Muscle of arm (tissue), 12 donors: ENCODE data around the gene PUS10. TPM values are rescaled to one million over a fixed set of nuclear protein-coding genes. Genes with fewer than 3 reads are reported as not detected.

Experiments used
- DNase-seq: peaks from one replicate; pipeline ENCODE4 v3.0.0-alpha.2; 2013
- polyA plus RNA-seq, 12 donors: library from polyadenylated mRNA; unstranded; fragments of 120-200 nt; gene quantifications; one replicate each; pipeline ENCODE4 v1.2.1, GENCODE V29; 2013; ENCODE audit not compliant: insufficient read length in 12 of 12

Gene PUS10
- polyA plus RNA-seq, 12 donors, result 3.8 to 9.5 (median 5.2) TPM; not detected in 1

DNA sequence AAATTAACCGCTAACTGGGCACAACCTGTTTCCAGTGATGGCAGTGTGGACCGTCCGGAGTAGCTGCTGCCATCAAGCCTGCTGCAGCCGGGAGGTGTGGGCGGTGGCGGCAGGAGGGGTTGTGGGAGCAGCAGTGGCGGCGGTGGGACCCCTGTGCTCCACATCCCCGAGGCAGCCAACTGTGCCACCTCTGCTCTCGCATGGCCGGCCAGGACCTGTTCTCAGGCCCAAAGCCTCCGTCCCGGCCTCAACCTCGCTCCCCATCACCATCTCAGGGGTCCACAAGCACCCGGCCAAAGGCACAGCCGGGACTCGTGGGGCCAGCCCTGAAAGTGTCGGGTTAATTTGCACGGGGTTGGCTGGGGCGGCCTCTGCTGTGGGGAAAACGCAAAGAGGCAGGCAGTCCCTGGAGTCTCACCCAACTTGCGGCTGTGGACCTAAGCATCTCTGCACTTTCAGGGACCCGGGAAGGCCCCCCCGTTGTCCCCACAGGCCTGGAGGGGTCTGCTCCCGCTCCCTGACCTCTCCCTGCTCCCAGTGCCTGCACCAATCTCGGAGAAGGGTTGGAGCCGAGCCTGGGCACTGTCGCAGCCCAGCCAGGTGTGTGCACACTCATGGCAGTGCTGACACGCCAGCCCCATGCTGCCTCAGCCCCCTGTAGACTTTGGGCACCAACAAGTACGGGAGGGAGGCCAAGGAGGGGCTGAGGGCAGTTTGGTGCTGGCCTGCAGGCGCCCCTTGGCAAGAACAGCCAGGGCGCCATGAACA lies 45.0 kb downstream of the PUS10 start:
- no peak for DNase-seq

DNA sequence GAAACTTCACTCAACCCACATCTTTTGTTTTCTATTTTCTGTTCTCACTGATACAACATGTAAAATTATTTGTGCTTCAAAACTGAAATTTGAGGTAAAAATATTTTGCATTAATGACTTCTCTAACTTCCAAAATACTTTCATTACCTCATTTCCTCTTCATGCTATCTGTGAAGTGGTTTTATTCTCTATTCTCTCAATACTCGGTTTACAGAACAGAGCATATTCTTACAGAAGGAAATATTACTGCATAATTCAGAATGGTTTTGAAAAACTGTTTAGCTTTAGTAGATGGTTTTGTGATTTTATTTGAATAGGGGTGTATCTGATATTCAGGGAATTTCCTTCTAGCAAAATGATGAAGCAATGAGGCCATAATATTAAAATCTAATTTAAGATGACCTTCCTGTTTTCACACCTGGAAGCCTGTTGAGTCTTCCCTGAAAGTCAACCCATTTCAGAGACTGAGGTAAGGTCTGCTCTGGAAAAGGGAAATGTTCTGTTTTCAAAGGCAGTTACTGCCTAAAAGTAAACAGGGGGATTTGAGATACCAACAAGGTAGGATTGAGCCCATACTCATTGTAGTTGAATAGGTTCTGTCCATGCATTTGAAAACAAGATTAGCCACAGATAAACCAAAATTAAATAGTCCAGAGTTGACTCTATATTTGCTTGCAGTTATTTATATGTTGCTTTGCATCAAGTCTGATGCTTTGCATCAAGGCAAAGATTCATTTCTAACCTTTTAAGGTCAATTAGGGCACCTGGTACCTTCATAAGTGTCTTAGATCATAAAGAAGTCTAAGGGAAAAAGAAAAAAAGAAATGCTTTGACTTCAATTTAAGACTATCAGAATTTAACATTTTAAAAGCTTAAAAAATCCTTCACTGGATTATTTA lies 51.3 kb downstream of the PUS10 start:
- DNase-seq, result no peak

DNA sequence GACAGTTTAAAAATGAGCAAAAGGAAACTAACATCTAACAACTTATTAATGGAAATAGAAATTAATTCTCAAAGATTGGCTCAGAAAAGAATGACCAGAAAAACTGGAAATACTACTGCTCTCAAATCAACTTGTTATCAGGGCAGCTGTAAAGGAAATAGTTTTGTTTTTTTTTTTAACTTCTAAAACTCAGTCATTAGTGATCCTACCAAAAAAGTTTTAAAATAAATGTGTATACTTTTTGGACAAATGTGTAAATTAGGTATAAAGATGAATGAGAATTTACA lies 52.6 kb downstream of the PUS10 start:
- DNase-seq, result no peak

DNA sequence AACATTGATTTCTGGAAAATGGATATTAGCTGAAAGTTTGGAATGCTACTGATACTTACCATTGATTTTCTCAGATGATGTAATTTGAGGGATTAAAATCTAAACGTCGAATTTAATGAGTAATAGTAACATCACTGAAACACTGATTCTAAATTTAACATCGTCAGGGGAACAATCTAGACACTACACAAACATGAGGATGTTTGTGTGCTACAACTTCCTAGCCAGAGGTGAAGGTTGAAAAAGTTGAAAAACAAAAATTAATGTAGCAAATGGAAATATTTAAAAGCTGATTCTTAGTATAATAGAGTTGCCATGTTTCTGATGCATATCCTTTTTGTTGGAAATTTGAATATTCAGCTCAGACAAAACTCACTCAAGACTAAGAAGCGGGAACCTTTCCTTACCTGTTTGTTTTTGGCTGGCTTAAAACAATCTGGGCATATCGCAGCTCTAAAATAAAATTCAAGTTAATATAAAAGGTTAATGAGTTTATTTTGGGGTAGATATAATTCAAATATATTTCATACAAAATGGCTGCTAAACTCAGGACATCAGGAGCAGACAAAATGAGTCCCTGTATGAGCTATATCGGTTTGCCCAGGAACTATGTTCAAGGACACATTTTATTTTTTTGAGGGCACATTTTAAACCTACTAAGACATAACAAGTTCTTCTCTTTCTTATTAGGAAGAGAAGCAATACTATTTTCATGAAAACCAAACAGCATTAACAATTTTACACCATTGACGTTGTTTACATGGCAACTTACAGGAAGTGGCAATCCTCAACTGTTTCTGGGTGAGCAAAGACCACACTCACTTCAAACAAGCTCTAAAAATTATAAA lies 53.2 kb downstream of the PUS10 start:
- no peak for DNase-seq

DNA sequence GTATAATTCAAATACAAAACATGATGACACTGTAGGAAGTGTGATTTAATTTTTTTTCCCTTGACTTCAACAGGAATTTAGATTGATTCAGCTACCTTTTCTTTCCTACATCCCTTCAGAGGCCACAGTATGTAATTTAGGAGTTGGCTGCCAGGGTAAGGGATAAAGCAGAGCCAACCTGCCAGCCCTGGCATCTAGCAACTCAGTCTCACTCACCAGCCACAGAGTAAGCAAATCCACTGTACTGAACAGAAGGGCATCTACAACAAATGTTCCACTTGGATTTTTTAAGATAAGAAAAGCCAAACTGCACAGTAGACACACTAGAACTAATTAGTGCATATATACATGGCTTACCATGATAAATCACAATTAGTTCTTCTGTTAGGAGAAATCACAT lies 54.9 kb downstream of the PUS10 start:
- DNase-seq, result no peak

DNA sequence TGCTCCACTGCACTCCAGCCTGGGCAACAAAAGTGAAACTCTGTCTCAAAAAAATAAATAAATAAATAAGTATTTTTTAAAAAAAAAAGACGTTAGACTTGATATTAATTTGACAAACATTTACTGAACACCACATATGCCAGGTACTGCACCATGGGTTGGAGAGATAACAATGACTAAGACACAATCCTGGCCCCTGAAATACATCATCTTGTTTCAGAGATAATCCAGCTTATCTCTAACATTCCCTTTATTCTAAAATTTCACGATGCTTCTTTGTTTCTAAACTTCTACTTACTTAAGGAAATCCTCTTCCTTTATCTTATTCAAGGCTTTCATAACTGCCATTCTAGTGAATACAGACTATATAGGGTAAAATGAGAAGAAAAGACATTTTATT lies 55.5 kb downstream of the PUS10 start:
- DNase-seq, result no peak

DNA sequence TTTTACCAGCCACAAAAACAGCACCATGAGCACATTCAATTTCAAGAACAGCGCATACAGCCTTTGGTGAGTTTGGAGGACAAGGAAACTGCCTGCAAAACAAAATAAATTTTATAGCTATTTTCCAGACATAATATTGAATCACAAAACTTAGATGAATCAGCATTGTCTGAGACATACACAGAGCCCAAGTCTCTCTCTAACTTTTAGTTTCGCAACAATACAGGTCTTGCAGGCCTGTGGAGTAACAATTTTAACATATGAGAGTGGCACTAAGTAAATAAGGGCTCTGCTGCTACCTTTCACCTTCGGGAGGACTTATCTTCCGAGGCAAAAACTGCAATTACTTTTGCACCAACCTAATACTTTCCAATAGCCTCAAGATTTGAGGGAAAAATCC lies 56.6 kb downstream of the PUS10 start:
- no peak for DNase-seq

DNA sequence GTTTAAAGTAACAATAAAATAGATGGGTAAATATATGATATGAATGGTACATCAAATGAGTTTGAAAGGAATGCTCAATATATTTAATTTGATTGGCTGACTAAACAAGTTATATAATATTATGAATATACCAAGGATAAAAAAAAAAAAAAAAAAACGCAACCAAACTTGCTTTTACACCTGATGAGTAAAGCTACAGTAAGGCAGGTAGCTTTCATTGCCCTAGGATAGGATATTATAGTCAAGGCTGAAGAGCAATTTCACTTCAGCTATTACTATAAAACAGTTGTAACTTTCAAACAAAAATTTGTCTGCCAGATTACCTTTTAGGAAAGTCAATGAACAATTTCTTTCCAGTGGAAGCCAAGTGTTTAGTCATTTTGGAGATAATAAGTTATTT lies 57.3 kb downstream of the PUS10 start:
- DNase-seq, result no peak

DNA sequence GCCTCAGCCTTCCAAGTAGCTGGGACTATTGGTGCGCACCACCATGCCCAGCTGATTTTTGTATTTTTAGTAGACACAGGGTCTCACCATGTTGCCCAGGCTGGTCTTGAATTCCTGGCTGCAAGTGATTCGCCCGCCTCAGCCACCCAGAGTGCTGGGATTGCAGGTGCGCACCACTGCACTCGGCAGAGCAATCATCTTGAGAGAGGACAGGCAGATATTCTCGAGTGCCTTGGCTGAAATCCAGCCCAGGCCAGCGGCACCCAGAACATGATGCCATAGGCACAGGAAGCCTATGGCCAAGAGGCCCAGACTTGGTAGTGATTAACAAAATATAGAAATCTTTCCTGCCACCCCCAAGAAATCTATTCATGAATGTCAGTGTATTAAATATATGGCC lies 58.6 kb downstream of the PUS10 start:
- DNase-seq, result no peak

DNA sequence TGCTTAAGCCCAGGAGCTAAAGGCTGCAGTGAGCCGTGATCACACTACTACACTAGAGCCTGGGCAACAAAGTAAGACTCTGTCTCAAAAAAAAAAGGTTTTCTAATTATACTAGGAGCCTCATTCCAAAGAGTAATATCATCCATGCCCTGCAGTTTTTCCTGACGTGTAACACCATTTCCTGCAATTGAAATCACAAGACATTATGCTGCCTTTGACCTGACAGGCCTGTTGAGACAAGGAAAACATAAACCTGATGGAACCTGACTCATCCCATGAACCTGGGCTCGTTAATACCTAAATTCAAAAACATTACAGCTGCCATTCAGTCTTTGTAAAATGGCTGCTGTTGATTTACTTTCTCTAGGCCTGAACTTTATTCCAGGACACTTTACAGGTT lies 59.3 kb downstream of the PUS10 start:
- no peak for DNase-seq

DNA sequence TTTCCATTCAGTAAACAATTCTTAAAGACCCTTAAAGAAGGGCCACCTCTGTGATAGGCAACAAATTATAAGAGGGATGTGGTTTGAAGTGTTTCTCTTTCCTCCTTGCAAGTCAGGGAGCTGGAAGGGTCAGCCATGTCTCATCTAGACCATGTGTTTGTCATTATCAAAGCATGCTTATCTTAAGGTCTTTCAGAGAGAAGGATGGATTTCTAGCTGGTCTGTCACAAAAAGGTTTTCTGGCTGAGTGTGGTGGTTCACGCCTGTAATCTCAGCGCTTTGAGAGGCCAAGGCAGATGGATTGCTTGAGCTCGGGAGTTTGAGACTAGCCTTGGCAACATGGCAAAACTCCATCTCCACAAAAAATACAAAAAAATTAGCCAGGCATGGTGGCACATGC lies 59.7 kb downstream of the PUS10 start:
- no peak for DNase-seq

DNA sequence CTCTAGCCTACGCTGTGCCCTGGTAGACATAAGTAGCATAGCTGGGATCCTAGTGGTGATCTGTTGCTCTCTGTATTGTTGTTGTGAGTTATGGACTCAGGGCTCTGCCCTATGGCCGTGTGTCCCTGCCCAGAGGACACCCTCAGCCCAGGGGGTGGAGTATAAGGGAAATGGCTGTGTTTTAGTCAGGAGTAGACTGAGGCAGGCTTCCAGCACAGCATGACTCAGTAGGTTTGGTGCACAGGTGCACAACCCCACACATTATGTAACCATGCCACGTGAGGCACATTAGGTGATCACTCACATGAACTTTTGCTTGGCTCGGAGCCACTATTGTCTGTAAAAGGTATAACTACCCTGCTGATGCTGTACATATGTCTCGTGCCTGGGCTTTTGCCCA lies 60.4 kb downstream of the PUS10 start:
- DNase-seq, result no peak

DNA sequence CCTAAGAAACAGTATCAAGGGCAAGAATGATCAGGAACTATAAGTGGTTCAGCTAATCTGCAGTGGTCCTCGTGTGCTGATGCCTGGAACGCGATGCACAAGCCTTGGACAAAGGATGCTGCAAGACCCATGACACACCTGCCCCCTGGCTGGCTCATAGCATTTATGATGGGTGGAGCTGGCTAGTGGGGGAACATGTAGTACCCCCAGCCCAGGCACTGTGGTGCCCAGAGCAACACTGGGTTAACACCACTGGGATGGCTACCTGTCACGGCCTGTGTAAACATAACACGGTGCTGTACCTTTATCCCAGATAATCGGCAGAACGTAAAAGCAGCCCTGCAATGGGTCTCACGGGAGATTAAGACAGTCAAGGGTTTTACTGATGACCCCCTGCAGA lies 60.8 kb downstream of the PUS10 start:
- no peak for DNase-seq

DNA sequence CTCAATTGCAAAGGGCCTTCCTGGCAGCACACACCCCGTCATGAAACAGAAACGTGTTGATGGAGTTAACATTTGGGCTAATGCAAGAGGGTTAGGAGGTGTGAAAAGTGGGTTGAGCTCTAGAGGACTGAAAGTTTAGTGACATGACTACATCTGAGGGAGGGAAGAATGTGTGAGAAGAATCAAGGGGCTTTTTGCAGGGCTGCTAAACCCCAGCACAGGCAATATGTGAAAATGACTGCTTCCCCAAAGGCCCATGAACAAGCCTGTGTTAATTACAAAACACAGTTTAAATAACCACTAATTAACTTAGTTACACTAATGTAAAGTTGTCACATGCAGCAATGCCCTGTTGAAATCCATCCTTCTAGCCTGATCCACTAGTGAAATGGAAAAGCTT lies 63.9 kb downstream of the PUS10 start:
- DNase-seq, result no peak

DNA sequence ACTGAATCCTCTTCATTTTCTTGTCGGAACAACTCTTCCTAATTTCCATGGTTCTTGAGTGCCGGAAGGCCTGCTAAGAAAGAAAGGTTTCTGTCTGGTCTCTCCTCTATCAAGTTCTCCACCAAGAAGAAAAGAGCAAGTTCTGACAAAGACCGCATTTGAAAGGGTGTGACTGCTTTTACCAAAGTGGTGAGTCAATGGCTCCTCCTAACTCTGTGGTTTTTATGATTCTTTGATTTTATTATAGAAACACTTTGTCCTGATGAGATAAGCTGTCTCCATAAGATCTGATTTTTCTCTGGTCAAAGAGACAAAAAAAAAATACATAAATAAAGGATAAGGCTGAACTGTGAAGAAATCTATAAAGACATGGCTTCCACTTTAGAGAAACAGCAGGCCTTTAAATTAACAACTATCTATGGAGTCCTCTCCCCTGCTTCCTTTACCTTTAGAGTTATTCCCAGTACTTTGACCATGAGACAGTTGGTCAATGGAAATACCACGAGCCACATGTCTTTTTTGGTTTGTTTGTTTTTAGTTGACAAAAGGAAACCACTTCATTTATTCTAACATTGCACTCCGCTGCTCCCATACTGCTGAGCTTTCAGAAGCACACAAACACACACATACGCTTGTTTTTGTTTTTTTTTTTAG lies 69.0 kb downstream of the PUS10 start:
- no peak for DNase-seq

DNA sequence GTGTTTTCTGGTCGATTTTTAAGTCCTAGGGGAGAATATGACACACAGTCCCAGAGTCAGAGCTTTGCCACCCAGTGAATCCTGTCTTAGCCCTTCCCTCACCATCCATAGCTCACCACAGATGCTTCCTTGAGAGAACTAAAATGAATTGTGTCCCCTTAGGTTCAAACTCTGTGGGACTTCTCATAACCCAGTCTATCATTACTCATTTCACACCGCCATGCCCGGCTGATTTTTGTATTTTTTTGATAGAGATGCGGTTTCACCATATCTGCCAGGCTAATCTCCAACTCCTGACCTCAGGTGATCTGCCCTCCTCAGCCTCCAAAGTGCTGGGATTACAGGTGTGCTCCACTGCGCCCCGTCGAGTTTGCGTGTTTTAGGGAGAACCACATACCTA lies 69.9 kb downstream of the PUS10 start:
- DNase-seq, result no peak

DNA sequence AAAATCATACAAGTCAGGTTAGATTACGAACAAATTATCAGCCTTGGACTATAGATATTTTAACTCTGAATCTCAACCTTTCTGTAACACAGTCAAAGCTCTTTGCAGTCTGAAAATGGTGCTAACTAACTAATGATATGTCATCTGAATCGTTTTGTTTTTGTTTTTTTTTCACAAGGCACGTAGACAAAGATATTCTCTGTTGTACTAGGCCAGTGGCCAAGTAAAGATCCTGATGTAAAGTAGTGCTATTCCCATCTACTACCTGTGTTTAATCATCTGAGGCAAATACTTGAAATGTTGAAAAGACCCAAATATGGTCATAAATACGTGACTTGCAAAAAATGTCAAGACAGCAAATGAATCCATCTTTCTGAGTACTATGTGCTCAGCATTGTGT lies 71.0 kb downstream of the PUS10 start:
- DNase-seq, result no peak

DNA sequence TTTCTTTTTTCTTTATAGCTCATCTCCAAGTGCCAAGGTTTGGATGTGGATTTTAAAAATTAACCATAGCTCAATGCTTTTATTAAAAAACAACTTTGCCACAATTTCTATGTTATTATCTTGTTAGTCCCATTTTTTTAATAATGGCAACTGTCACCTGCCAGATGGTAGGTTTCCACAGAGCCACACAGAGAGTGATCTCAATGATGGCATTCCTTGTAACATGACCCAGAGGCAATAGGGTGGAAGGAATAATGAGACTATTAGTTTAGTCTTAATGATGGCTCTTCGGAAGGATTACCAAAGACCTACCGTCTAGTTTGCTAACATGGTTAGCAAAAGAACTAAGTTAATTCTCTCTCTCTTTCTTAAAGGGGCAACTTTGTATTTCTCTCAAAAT lies 72.7 kb downstream of the PUS10 start:
- no peak for DNase-seq

DNA sequence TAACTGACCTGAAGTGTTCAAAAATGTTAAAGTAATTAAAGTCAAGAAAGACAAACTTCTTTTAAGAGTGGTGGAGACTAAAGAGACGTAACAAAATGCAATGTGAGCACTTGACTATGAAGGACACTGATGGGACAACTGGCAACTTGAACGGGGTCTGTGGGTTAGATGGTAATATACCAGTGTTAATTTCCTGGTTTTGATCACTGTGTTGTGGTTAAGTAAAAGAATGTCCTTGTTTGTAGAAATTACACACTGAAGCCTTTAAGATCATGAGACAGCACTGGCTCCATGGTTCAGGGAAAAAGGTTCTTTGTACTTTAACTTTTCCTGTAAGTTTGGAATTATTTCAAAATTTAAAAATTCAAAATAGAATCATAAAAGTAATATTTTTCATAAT lies 78.4 kb downstream of the PUS10 start:
- no peak for DNase-seq

DNA sequence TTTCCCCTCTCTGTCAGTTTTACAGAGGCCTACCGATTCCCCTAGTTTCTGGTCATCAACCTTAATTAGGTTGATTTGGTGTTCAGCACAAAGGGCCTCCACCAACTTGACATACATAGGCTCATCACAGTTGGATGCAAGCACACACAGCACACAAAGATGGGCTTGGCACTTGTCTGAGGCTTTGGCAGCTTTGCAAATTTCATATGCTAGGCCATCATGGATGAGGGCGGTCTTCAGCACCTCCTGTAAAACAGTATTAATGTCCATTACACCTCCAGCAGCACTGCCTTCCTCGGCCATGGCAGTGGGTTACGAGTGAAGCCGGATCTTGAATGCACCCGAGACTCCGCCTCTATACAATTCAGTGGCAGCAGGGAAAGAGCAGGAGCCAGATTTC lies 79.8 kb downstream of the PUS10 start:
- no peak for DNase-seq

DNA sequence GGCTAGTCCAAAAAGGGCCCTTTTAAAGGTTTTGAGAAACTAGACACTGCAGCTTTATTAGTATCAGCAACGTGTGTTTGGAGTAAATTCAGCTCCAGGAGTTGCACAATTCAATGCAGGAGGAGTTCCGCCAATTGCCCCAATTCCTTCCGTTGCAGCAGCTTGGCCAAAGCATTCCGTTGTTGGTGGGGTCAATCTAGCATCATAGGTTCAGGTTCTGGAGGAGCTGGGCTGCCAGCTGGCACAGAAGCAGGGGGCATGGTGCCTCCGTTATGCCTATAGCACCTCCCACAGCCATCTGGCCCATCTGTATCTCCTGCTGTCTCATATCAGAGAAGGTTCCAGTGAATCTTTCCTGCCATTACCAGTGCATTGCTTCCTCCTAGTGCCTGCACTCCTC lies 81.3 kb downstream of the PUS10 start:
- DNase-seq, result no peak

DNA sequence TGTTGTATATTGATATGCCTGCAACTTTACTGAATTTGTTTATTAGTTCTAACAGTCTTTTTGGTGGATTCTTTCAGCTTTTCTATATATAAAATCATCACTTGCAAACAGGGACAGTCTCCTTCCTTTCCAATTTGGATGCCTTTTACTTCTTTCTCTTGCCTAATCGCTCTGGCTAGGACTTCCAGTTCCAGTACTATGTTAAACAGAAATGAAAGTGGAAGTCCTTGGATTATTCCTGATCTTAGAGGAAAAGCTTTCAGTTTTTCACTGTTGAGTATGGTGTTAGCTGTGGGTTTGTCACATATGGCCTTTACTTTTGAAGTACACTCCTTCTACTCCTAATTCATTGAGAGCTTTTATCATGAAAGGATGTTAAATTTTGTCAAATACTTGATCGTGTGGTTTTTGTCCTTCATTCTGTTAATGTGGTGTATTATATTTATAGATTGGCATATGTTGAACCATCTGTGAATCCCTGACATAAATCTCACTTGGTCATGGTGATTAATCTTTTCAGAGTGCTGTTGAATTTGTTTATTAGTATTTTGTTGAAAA lies 83.8 kb downstream of the PUS10 start:
- DNase-seq, result no peak
